A549 (cell line): ENCODE results near the gene GSE1. TPM values are rescaled to one million over a fixed set of nuclear protein-coding genes. Genes with fewer than 3 reads are reported as not detected.

Source experiments
- ATAC-seq, 2 experiments: fragments of 200-7000 bp in 1 of 2; fragments of >200 bp in 1 of 2; cut with Nextera tagmentation in 1 of 2; cut with Tn5 transposase in 1 of 2; 3 replicates each; pipeline versions ENCODE4 v1.8.0 to v1.9.1; 2018 to 2020; ENCODE audit warnings: mild to moderate bottlenecking in 1 of 2, moderate library complexity in 1 of 2
- CTCF ChIA-PET: fragments of 300-600 bp; sonication (Branson Sonifier 250); formaldehyde crosslinking; extraction: SDS; loops from one replicate; lab custom pipeline; 2021; ENCODE audit warnings: antibody characterized with exemption, inconsistent platforms; lab: Yijun Ruan, JAX
- POLR2A ChIA-PET: fragments of 350-600 bp; formaldehyde crosslinking; extraction: SDS; loops from one replicate; lab custom pipeline; 2021; ENCODE audit warnings: antibody characterized with exemption, inconsistent platforms; lab: Yijun Ruan, JAX
- DNase-seq, 2 experiments: peaks; one replicate each; pipeline versions ENCODE4 v3.0.0 to v3.0.0-alpha.2; 2011 to 2016; ENCODE audit warnings: low read depth in 1 of 2, low spot score in 1 of 2
- FAIRE-seq: peaks from 2 replicates; lab custom pipeline; 2011; peaks lifted over from hg19 to GRCh38; lab: Jason Lieb, UNC
- H3K27ac ChIP-seq, 2 experiments: fragments of >200 bp; sonication (Bioruptor Twin); formaldehyde crosslinking; 3 replicates each; pipeline ENCODE4 v1.5.1; 2016 to 2017
- H3K4me1 ChIP-seq: fragments of >200 bp; sonication (Bioruptor Twin); formaldehyde crosslinking; 3 replicates; pipeline ENCODE4 v1.6.1; 2016
- H3K4me2 ChIP-seq: fragments of >200 bp; sonication (Bioruptor Twin); formaldehyde crosslinking; 3 replicates; pipeline ENCODE4 v1.6.1; 2016
- H3K4me3 ChIP-seq: fragments of >200 bp; sonication (Bioruptor Twin); formaldehyde crosslinking; 3 replicates; pipeline ENCODE4 v1.5.1; 2016
- H3K9me3 ChIP-seq: fragments of >200 bp; sonication (Bioruptor Twin); formaldehyde crosslinking; 3 replicates; pipeline ENCODE4 v1.6.1; 2016
- CBX2 ChIP-seq: fragments of 200-600 bp; sonication (generic); IDR thresholded peaks from 2 replicates; pipeline ENCODE4 v1.6.1; 2016; ENCODE audit warnings: low read depth, mild to moderate bottlenecking, borderline replicate concordance
- EHF ChIP-seq: fragments of 250-450 bp; sonication (Bioruptor Pico); IDR thresholded peaks from 2 replicates; pipeline ENCODE4 v1.5.0; 2020; ENCODE audit warnings: mild to moderate bottlenecking
- EP300 ChIP-seq, 2 experiments: fragments of >200 bp; sonication (Bioruptor Twin); formaldehyde crosslinking; IDR thresholded peaks; 2 replicates in 1 of 2; 3 replicates in 1 of 2; pipeline ENCODE4 v1.6.1; 2016 to 2017
- ESRRA ChIP-seq: fragments of 150-350 bp; IDR thresholded peaks from 2 replicates; pipeline ENCODE4 v1.6.1; 2014; ENCODE audit warnings: mild to moderate bottlenecking, low read length, borderline replicate concordance
- FOSB ChIP-seq: fragments of 250-450 bp; sonication (Bioruptor Pico); IDR thresholded peaks from 2 replicates; pipeline ENCODE4 v1.5.0; 2020; ENCODE audit warnings: mild to moderate bottlenecking, moderate library complexity
- FOSL2 ChIP-seq, 2 experiments: fragments of 450-650 bp in 1 of 2; fragments of >200 bp in 1 of 2; sonication (Bioruptor Twin) in 1 of 2; formaldehyde crosslinking; IDR thresholded peaks; 2 replicates each; pipeline versions ENCODE4 v1.5.0 to v1.6.1; 2016 to 2020; ENCODE audit warnings: mild to moderate bottlenecking in 1 of 2, moderate library complexity in 1 of 2
- GATA3 ChIP-seq: IDR thresholded peaks from 2 replicates; pipeline ENCODE4 v1.6.1; 2012; ENCODE audit warnings: borderline replicate concordance
- HOXB13 ChIP-seq: fragments of 250-450 bp; sonication (Bioruptor Pico); IDR thresholded peaks from 2 replicates; pipeline ENCODE4 v1.5.0; 2020; ENCODE audit warnings: low read depth, mild to moderate bottlenecking, moderate library complexity
- JUN ChIP-seq, 2 experiments: fragments of >200 bp; sonication (Bioruptor Twin); formaldehyde crosslinking; IDR thresholded peaks; 2 replicates in 1 of 2; 3 replicates in 1 of 2; pipeline ENCODE4 v1.6.1; 2016 to 2017
- KDM1A ChIP-seq: fragments of 200-600 bp; sonication (generic); IDR thresholded peaks from 2 replicates; pipeline ENCODE4 v1.6.1; 2016; ENCODE audit warnings: low read depth, mild to moderate bottlenecking
- MAZ ChIP-seq: fragments of 150-350 bp; IDR thresholded peaks from 2 replicates; pipeline ENCODE4 v1.6.1; 2014; ENCODE audit warnings: antibody characterized with exemption, low read depth, low read length, borderline replicate concordance
- MYC ChIP-seq: IDR thresholded peaks from 2 replicates; pipeline ENCODE4 v1.6.1; 2012; ENCODE audit warnings: mild to moderate bottlenecking, inconsistent platforms, low read length, improper control_type of control experiment, borderline replicate concordance
- POLR2A ChIP-seq: IDR thresholded peaks from 2 replicates; pipeline ENCODE4 v1.6.1; 2012; ENCODE audit warnings: mild to moderate bottlenecking, low read length
- POLR2AphosphoS2 ChIP-seq: conservative IDR thresholded peaks from 2 replicates; pipeline ENCODE4 v1.6.1; 2012; ENCODE audit warnings: low read length, improper control_type of control experiment, inconsistent platforms
- RCOR1 ChIP-seq: fragments of 150-350 bp; IDR thresholded peaks from 2 replicates; pipeline ENCODE4 v1.6.1; 2014; ENCODE audit warnings: antibody characterized with exemption, low read length, low read depth
- RFX5 ChIP-seq: fragments of 450-650 bp; IDR thresholded peaks from 2 replicates; pipeline ENCODE4 v1.7.1; 2014; ENCODE audit warnings: antibody characterized with exemption, mild to moderate bottlenecking, moderate library complexity
- RNF2 ChIP-seq: fragments of 200-600 bp; sonication (generic); IDR thresholded peaks from 2 replicates; pipeline ENCODE4 v1.6.1; 2016; ENCODE audit warnings: low read depth, mild to moderate bottlenecking, antibody characterized with exemption, moderate library complexity, borderline replicate concordance
- SMC3 ChIP-seq: fragments of >200 bp; sonication (Bioruptor Twin); formaldehyde crosslinking; IDR thresholded peaks from 3 replicates; pipeline ENCODE4 v1.6.1; 2018; ENCODE audit warnings: inconsistent platforms
- TP53 ChIP-seq: fragments of 250-450 bp; sonication (Bioruptor Pico); IDR thresholded peaks from 2 replicates; pipeline ENCODE4 v1.5.0; 2021; ENCODE audit warnings: mild to moderate bottlenecking, moderate library complexity
- ZFP36 ChIP-seq: fragments of 450-650 bp; IDR thresholded peaks from 2 replicates; pipeline ENCODE4 v1.6.1; 2014; ENCODE audit warnings: borderline replicate concordance; ENCODE audit not compliant: partially characterized antibody
- ZSCAN20 ChIP-seq: fragments of 250-450 bp; sonication (Bioruptor Pico); IDR thresholded peaks from 2 replicates; pipeline ENCODE4 v1.8.0; 2022; ENCODE audit warnings: mild to moderate bottlenecking, moderate library complexity
- WGBS: methylation state at CpG from one replicate; pipeline ENCODE4 v1.1.6; 2017; ENCODE audit errors: missing lambda C conversion rate; 5-methylcytosine and 5-hydroxymethylcytosine counted together
- polyA plus RNA-seq, 4 experiments: library from polyadenylated mRNA; depleted of rRNA in 3 of 4; stranded (reverse); fragments of >200 nt; fragmentation: RNase III in 1 of 4; extraction: RNeasy Plus Mini Kit Qiagen cat#74134 plus additional on column Dnase treatment in 1 of 4; gene quantifications; 2 replicates in 3 of 4; 3 replicates in 1 of 4; pipeline ENCODE4 v1.2.3, GENCODE V29; 2011 to 2017
- TF ChIP-seq, protein P1 (sequence below): fragments of >200 bp; sonication (Bioruptor Twin); formaldehyde crosslinking; IDR thresholded peaks from 2 replicates; pipeline ENCODE4 v1.6.1; 2016
- TF ChIP-seq, protein P2 (sequence below): fragments of >200 bp; sonication (Bioruptor Twin); formaldehyde crosslinking; IDR thresholded peaks from 3 replicates; pipeline ENCODE4 v1.6.1; 2016
- TF ChIP-seq, protein P3 (sequence below): fragments of 150-350 bp; IDR thresholded peaks from 2 replicates; pipeline ENCODE4 v1.6.1; 2014; ENCODE audit warnings: low read depth, mild to moderate bottlenecking, low read length
- TF ChIP-seq, protein P4 (sequence below): IDR thresholded peaks from 2 replicates; pipeline ENCODE4 v1.6.1; 2012
- TF ChIP-seq, protein P5 (sequence below): fragments of 250-450 bp; sonication (Bioruptor Pico); IDR thresholded peaks from 2 replicates; pipeline ENCODE4 v1.5.0; 2021; ENCODE audit warnings: mild to moderate bottlenecking, moderate library complexity, borderline replicate concordance

The GSE1 gene
- polyA plus RNA-seq, 2 of the 4 experiments (the other 2 are of a cell fraction) = 20.7 to 24.3 TPM

DNA sequence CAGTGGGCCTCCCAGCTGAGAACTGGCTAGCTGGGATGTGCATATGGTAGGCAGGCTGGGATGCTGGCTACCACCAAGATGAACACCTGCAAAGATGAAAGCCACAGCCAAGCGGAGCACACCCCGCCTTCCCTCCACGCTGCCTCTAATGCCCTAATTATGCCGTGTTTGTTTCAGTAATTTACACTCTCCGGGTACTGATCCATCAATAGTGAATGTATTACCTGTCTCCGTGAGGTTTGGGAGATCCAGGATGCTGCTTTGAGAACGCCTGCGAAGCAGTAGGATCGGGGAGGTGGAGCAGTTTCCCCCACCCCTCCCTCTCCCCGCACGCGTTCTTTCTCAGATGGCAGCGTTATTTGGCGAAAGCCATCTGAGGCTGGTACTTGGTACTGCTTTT is 28.9 kb upstream of the GSE1 start:
- ChIA-PET POLR2A (no interaction called here), CTCF (interaction anchor here (1.5 kb wide), 1 partner anchor 163 kb away, joined by 4 read pairs; no protein-coding TSS in a partner anchor)
- FAIRE-seq (no peak), ATAC-seq (no peak), DNase-seq (no peak)
- no peak overlapping the region for H3K4me3 ChIP-seq
- WGBS = 93% methylated on average over 14 of the region's 14 CpGs
- H3K4me1 ChIP-seq = no peaks in the 10 kb centered on the region
- no peaks in the 10 kb centered on the region for H3K9me3 ChIP-seq
- no peak overlapping the region for H3K27ac ChIP-seq
- TF ChIP-seq FOSL2 (IDR thresholded peaks at IDR 0.05) = no peak
- no peak for TF ChIP-seq FOSL2 (CRISPR knock-in tag; IDR thresholded peaks at IDR 0.05)
- no peak for TF ChIP-seq ZSCAN20 (CRISPR knock-in tag)
- TF ChIP-seq EP300 (IDR thresholded peaks at IDR 0.05) = no peak
- no peak for TF ChIP-seq FOSB (CRISPR knock-in tag)
- TF ChIP-seq GATA3 = no peak
- TF ChIP-seq HOXB13 (CRISPR knock-in tag) = no peak
- no peak for TF ChIP-seq JUN (IDR thresholded peaks at IDR 0.05)
- TF ChIP-seq CBX2 = no peak
- TF ChIP-seq, protein P1, sequence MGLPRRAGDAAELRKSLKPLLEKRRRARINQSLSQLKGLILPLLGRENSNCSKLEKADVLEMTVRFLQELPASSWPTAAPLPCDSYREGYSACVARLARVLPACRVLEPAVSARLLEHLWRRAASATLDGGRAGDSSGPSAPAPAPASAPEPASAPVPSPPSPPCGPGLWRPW = no peak
- TF ChIP-seq MYC = no peak
- TF ChIP-seq, protein P2, sequence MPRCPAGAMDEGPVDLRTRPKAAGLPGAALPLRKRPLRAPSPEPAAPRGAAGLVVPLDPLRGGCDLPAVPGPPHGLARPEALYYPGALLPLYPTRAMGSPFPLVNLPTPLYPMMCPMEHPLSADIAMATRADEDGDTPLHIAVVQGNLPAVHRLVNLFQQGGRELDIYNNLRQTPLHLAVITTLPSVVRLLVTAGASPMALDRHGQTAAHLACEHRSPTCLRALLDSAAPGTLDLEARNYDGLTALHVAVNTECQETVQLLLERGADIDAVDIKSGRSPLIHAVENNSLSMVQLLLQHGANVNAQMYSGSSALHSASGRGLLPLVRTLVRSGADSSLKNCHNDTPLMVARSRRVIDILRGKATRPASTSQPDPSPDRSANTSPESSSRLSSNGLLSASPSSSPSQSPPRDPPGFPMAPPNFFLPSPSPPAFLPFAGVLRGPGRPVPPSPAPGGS = no peak
- no peak for TF ChIP-seq TP53 (CRISPR knock-in tag)
- TF ChIP-seq EHF = no peak
- no peak for TF ChIP-seq POLR2A
- TF ChIP-seq, protein P3, sequence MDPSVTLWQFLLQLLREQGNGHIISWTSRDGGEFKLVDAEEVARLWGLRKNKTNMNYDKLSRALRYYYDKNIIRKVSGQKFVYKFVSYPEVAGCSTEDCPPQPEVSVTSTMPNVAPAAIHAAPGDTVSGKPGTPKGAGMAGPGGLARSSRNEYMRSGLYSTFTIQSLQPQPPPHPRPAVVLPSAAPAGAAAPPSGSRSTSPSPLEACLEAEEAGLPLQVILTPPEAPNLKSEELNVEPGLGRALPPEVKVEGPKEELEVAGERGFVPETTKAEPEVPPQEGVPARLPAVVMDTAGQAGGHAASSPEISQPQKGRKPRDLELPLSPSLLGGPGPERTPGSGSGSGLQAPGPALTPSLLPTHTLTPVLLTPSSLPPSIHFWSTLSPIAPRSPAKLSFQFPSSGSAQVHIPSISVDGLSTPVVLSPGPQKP = no peak
- no peak for TF ChIP-seq ESRRA
- TF ChIP-seq POLR2AphosphoS2 = no peak
- no peak for TF ChIP-seq RFX5
- TF ChIP-seq RCOR1 = no peak
- H3K4me2 ChIP-seq = no peak overlapping the region

DNA sequence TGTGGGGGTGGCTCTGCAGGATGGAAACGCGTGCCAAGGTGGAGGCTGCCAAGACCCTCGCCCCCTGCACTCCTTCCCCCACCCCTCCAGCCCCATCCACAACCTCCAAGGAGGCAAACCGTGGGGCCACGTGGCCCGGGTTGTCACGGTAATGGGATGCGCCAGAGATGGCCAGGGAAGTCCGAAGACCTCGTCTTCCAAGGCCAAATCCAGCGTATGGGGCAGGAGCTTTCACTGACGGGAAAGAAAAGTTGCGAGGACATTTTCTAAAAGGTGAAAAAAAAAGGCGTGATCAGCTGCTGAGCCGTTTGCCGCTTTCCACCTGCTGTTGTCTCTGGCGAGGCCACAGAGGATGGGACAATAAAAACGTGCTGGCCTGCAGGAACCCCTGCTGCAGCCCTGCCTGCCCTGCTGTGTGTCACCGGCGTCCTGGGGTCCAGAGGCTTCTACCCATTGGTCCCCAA is 28.3 kb upstream of the GSE1 start:
- Histone ChIP-seq H3K4me1 (no peaks in the 10 kb centered on the region), H3K4me2 (no peak overlapping the region), H3K27ac (no peak overlapping the region), H3K9me3 (no peaks in the 10 kb centered on the region), H3K4me3 (no peak overlapping the region)
- POLR2A ChIA-PET = no interaction called here
- FAIRE-seq (no peak), DNase-seq (no peak), ATAC-seq (no peak)
- CTCF ChIA-PET = interaction anchor here (0.6 to 1.5 kb wide), 3 partner anchors 133 to 176 kb away, joined by 3 to 4 read pairs (median 3); no protein-coding TSS in a partner anchor
- TF ChIP-seq MAZ (no peak), HOXB13 (CRISPR knock-in tag) (no peak), ZFP36 (no peak), ESRRA (no peak)
- TF ChIP-seq, all 56 proteins: peak for 0
- 75% methylated on average over 20 of the region's 20 CpGs for WGBS

DNA sequence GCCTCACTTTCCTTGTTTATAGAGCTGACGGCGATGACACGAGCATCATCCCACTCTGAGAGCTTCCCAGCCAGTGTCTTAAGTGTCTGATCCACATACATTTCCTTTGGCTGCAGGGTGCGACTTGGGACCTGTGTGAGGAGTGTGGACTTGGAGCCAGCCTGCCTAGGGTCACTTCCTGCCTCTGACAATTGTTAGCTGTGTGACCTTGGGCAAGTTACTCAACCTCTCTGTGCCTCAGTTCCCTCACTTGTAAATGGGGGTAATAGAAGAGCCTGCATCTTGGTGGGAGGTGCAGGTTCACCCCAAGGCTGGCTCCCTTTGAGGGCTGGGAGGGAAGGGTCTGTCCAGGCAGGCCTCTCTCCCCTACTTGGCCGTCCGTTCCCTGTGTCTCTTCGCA is 27.4 kb upstream of the GSE1 start:
- ATAC-seq (no peak), FAIRE-seq (no peak), DNase-seq (no peak)
- H3K4me1 ChIP-seq = no peaks in the 10 kb centered on the region
- no peak overlapping the region for H3K4me2 ChIP-seq
- H3K4me3 ChIP-seq = no peak overlapping the region
- 90% methylated on average over 7 of the region's 7 CpGs for WGBS
- peak; percentile 76 for TF ChIP-seq ZFP36
- no peak for TF ChIP-seq ZSCAN20 (CRISPR knock-in tag)
- TF ChIP-seq KDM1A = peak; percentile 51; the same call in 1 of the 2 replicates
- TF ChIP-seq, protein P4, sequence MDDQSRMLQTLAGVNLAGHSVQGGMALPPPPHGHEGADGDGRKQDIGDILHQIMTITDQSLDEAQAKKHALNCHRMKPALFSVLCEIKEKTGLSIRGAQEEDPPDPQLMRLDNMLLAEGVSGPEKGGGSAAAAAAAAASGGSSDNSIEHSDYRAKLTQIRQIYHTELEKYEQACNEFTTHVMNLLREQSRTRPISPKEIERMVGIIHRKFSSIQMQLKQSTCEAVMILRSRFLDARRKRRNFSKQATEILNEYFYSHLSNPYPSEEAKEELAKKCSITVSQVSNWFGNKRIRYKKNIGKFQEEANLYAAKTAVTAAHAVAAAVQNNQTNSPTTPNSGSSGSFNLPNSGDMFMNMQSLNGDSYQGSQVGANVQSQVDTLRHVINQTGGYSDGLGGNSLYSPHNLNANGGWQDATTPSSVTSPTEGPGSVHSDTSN = no peak
- TF ChIP-seq EP300 (IDR thresholded peaks at IDR 0.05) = no peak
- TF ChIP-seq RNF2 = no peak
- no peak for TF ChIP-seq ESRRA
- no peak for TF ChIP-seq SMC3
- TF ChIP-seq, protein P5, sequence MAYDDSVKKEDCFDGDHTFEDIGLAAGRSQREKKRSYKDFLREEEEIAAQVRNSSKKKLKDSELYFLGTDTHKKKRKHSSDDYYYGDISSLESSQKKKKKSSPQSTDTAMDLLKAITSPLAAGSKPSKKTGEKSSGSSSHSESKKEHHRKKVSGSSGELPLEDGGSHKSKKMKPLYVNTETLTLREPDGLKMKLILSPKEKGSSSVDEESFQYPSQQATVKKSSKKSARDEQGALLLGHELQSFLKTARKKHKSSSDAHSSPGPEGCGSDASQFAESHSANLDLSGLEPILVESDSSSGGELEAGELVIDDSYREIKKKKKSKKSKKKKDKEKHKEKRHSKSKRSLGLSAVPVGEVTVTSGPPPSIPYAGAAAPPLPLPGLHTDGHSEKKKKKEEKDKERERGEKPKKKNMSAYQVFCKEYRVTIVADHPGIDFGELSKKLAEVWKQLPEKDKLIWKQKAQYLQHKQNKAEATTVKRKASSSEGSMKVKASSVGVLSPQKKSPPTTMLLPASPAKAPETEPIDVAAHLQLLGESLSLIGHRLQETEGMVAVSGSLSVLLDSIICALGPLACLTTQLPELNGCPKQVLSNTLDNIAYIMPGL (CRISPR knock-in tag) = no peak
- POLR2A ChIA-PET = no interaction called here
- no peaks in the 10 kb centered on the region for H3K9me3 ChIP-seq
- CTCF ChIA-PET = interaction anchor here (0.9 to 1.6 kb wide), 4 partner anchors 12 to 165 kb away, joined by 3 to 4 read pairs (median 3); partner anchors contain the start of gene GSE1
- no peak overlapping the region for H3K27ac ChIP-seq
